Measurements from ENCODE around the gene ZNF500. TPM values are rescaled to one million over a fixed set of nuclear protein-coding genes. Genes with fewer than 3 reads are reported as not detected.
A peak's percentile ranks its signal among the peaks of the same experiment; 100 is the strongest.

ZNF500 gene
- polyA plus RNA-seq, 1 of the 3 experiments (the other 2 are of a cell fraction) = 6.3 TPM

DNA sequence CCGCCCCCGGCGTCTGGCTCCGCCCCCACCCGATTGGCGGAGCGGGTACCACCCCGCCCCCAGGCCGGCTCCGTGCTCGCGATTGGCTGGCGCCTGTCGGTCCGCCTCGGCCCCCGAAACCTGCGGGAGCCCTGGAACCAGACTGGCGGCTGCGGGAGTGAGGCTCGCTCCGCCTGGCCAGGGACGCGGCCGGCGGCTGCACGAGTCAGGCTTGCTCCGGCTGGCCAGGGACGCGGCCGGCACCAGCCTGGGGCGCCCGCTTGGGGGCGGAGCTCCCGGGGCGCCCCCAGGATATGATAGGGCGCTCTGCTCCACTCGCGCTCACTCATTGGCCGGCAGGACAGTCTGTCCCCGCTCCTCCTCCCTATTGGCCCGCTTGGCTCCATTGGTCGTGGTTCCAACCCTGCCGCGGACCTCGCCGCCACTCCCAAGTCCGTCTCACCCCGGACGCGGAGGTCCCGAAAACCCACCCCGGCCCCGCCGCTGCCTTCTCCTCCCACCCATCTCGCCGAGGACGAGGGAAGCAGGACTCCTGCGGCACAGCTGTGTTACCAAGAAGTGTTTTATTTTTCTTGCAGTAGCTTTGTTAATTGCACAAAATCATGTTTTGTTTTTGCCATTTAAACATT lies 35.8 kb upstream of the ZNF500 start (continued):
- TF ChIP-seq GATA2 (CRISPR knock-in tag; IDR thresholded peaks at IDR 0.05) = no peak
- peak; percentile 62 for TF ChIP-seq CHD2 (IDR thresholded peaks at IDR 0.05; ENCODE audit: low read length, partially characterized antibody)
- no peak for TF ChIP-seq RCOR1 (IDR thresholded peaks at IDR 0.05; ENCODE audit: low read length)
- no peak for TF ChIP-seq JUND (IDR thresholded peaks at IDR 0.05)
- TF ChIP-seq, protein P1, sequence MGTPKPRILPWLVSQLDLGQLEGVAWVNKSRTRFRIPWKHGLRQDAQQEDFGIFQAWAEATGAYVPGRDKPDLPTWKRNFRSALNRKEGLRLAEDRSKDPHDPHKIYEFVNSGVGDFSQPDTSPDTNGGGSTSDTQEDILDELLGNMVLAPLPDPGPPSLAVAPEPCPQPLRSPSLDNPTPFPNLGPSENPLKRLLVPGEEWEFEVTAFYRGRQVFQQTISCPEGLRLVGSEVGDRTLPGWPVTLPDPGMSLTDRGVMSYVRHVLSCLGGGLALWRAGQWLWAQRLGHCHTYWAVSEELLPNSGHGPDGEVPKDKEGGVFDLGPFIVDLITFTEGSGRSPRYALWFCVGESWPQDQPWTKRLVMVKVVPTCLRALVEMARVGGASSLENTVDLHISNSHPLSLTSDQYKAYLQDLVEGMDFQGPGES (IDR thresholded peaks at IDR 0.05; ENCODE audit: low read depth, low read length) = peak; percentile 77
- no peak for TF ChIP-seq MEF2A (IDR thresholded peaks at IDR 0.05; ENCODE audit: borderline replicate concordance, low read depth)
- peak; percentile 53; the same call in 1 of the 2 replicates for TF ChIP-seq POLR2AphosphoS5 (IDR thresholded peaks at IDR 0.05; ENCODE audit: low read depth, low read length)
- TF ChIP-seq, protein P2, sequence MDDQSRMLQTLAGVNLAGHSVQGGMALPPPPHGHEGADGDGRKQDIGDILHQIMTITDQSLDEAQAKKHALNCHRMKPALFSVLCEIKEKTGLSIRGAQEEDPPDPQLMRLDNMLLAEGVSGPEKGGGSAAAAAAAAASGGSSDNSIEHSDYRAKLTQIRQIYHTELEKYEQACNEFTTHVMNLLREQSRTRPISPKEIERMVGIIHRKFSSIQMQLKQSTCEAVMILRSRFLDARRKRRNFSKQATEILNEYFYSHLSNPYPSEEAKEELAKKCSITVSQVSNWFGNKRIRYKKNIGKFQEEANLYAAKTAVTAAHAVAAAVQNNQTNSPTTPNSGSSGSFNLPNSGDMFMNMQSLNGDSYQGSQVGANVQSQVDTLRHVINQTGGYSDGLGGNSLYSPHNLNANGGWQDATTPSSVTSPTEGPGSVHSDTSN (IDR thresholded peaks at IDR 0.05) = peak; percentile 99

DNA sequence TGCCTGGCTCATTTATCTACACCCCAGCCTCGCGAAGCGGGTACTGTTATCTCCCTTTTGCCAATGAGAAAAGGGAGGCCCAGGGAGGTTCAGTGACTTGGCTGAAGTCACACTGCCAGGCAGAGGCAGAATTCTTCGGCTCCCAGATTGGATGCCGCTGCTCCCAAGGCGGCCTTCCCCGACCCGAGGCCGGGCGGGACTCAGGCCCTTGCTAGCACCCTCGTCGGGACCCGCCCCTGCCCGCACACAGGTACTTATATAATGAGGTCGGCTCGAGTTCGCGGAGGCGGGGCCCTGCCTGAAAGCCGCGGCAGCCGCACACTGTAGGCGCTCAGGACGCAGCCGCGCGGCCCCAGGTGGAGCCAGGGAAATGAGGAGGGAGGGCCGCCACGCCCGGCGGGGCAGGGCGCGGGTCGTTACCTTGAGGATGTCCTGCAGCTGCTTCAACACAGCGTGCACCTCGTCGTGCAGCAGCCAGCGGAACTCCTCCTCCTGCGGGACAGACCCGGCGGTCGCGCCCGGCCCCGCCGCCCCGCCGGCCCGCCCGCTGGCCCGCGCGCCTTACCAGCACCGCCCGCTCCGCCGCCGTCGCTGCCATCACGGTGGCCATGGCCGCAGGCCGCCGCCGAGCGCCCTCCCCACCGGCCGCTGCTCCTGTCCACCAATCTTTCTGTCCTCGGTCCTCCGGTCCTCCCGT lies 35.1 kb upstream of the ZNF500 start, which contains the start of gene ROGDI:
TSS of gene ROGDI (minus strand) at position 672 of the 697 bp plus-strand sequence. CDS start at position 610, 62 bp downstream.
- WGBS (ENCODE audit: low lambda C conversion rate) = 19% methylated on average over 6 of the region's 70 CpGs
- 0 out of 2 replicates have a peak, but pooled peaks cover 7% of the 10 kb centered on the region for H3K79me2 ChIP-seq (ENCODE audit: insufficient read depth)
- ChIA-PET POLR2A (interaction anchor here (1.0 to 2.1 kb wide), 5 partner anchors 31 to 68 kb away, joined by 4 to 9 read pairs (median 5); partner anchors contain the start of genes ANKS3, DNAAF8 and ZNF500), CTCF (interaction anchor here (0.9 to 1.1 kb wide), 3 partner anchors 14 to 284 kb away, joined by 3 read pairs; partner anchors contain the start of gene SEPTIN12)
- peak within 1 kb of the TSS; percentile 57 to 93 for H3K27ac ChIP-seq (ENCODE audit: low read depth in 2 of 2, low read length in 1 of 2)
- H3K9ac ChIP-seq = peak within 1 kb of the TSS; percentile 64
- H3K4me1 ChIP-seq (ENCODE audit: control insufficient read depth in 1 of 2, insufficient read depth in 2 of 2, low read depth in 1 of 2, low read length in 1 of 2) = peaks cover 0 to 18% of the 10 kb centered on the region in 2 experiments; a peak in 3 of 4 replicates
- peak within 1 kb of the TSS; percentile 83 for H3K4me3 ChIP-seq (ENCODE audit: low read depth in 2 of 2, low read length in 1 of 2)
- H3K4me2 ChIP-seq = peak within 1 kb of the TSS; percentile 95
- peak within 1 kb of the TSS; percentile 88 for H2AFZ ChIP-seq (ENCODE audit: low read depth)
- no peak for DNase-seq
- H4K20me1 ChIP-seq (ENCODE audit: insufficient read depth) = no peaks in the 10 kb centered on the region
- H3F3A ChIP-seq (replicated peaks; ENCODE audit: insufficient read depth) = peaks cover 12% of the 10 kb centered on the region
- H3K27me3 ChIP-seq (ENCODE audit: insufficient read depth) = no peaks in the 10 kb centered on the region
- H3K9me3 ChIP-seq = no peaks in the 10 kb centered on the region
- H3K9me2 ChIP-seq = no peaks in the 10 kb centered on the region
- H3K36me3 ChIP-seq (replicated peaks in 1 of 2; ENCODE audit: control insufficient read depth in 1 of 2, insufficient read depth in 2 of 2, low read length in 1 of 2) = peaks cover 7 to 35% of the 10 kb centered on the region in 2 experiments
- no peak for TF ChIP-seq JUND (IDR thresholded peaks at IDR 0.05)
- no peak for TF ChIP-seq EP300 (IDR thresholded peaks at IDR 0.05; ENCODE audit: borderline replicate concordance in 1 of 2, low read depth in 1 of 2, low read length in 1 of 2)
- no peak for TF ChIP-seq NRF1 (IDR thresholded peaks at IDR 0.05; ENCODE audit: low read depth, low read length)
- TF ChIP-seq MXI1 (IDR thresholded peaks at IDR 0.05; ENCODE audit: low read depth, low read length) = peak; percentile 17; the same call in 1 of the 2 replicates
- TF ChIP-seq, protein P3, sequence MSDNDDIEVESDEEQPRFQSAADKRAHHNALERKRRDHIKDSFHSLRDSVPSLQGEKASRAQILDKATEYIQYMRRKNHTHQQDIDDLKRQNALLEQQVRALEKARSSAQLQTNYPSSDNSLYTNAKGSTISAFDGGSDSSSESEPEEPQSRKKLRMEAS (IDR thresholded peaks at IDR 0.05; ENCODE audit: low read depth) = 0 out of 2 replicates have a peak, but pooled peaks have one; percentile 32
- TF ChIP-seq NFIC (IDR thresholded peaks at IDR 0.05; ENCODE audit: borderline replicate concordance) = no peak
- no peak for TF ChIP-seq GATA2 (CRISPR knock-in tag; IDR thresholded peaks at IDR 0.05)

All from SK-N-SH (cell line).